ENCODE results near the gene MVB12B. TPM values are rescaled to one million over a fixed set of nuclear protein-coding genes. Genes with fewer than 3 reads are reported as not detected.

MVB12B gene
- total and polyA plus RNA-seq, 2 of the 13 experiments (the other 11 are each of a cell fraction or from before 2014, with no cell fraction given): 12.1 to 30.1 TPM

- TF ChIP-seq SMARCE1 (IDR thresholded peaks at IDR 0.05; ENCODE audit: borderline replicate concordance): no peak
- TF ChIP-seq STAT5B (CRISPR knock-in tag; IDR thresholded peaks at IDR 0.05): no peak
- no peak for TF ChIP-seq ZNF274 (CRISPR knock-in tag; IDR thresholded peaks at IDR 0.05)
- TF ChIP-seq ZNF331 (CRISPR knock-in tag; IDR thresholded peaks at IDR 0.05): no peak
These were observed 30.4 kb downstream of the MVB12B start (continued) for GRCh38 chr9:126357074-126357473.

DNA sequence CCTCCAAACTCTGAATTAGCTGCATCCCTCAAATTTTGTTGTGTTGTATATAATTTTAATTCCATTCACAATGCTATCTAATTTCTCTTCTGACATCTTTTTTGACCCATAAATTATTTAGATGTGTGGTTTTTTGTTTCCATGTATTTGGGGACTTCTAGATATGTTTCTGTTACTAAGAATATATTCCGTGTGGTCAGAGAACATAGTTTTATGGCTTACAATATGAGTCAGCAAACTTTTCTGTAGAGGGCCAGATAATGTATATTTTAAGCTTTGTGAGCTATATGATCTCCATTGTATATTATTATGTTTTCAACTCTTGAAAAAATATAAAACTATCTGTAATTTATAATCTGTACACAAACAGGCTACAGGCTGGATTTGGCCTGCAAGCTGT is 33.4 kb downstream of the MVB12B start:
- H2AFZ ChIP-seq (ENCODE audit: low read length): no peak overlapping the region
- in situ Hi-C loops (cut with HindIII; ENCODE audit: extremely low pct_ligation_motif_present, low pct_unique_long_range_greater_than_20kb): no loop called here
- no peak for TF ChIP-seq KLF16 (CRISPR knock-in tag; IDR thresholded peaks at IDR 0.05)
- TF ChIP-seq CEBPB (IDR thresholded peaks at IDR 0.05; ENCODE audit: borderline replicate concordance, low read depth, low read length): no peak
- no peak for TF ChIP-seq PPARG (CRISPR knock-in tag; conservative IDR thresholded peaks at IDR 0.05)
- no peak for TF ChIP-seq MLLT10 (CRISPR knock-in tag; IDR thresholded peaks at IDR 0.05)
- TF ChIP-seq SMC3 (IDR thresholded peaks at IDR 0.05; ENCODE audit: low read length): no peak
- TF ChIP-seq ONECUT2 (CRISPR knock-in tag; IDR thresholded peaks at IDR 0.05): no peak
- no peak for TF ChIP-seq ZFP36 (IDR thresholded peaks at IDR 0.05; ENCODE audit: borderline replicate concordance, low read depth, low read length, partially characterized antibody)
- TF ChIP-seq DR1 (CRISPR knock-in tag; IDR thresholded peaks at IDR 0.05): no peak
- TF ChIP-seq SNAPC4 (CRISPR knock-in tag; IDR thresholded peaks at IDR 0.05): no peak
- TF ChIP-seq RFXANK (CRISPR knock-in tag; IDR thresholded peaks at IDR 0.05): no peak
- TF ChIP-seq ZFP1 (CRISPR knock-in tag; IDR thresholded peaks at IDR 0.05): no peak
- no peak for TF ChIP-seq MBD4 (IDR thresholded peaks at IDR 0.05; ENCODE audit: borderline replicate concordance, low read length)
- ATAC-seq (no peak), DNase-seq (ENCODE audit: low spot score) (no peak), FAIRE-seq (no peak)
- no peaks in the 10 kb centered on the region for H4K20me1 ChIP-seq (ENCODE audit: insufficient read depth, low read length)
- ChIA-PET CTCF (ENCODE audit: low intra/inter-chr PET ratio, low total read pairs) (no interaction called here), POLR2A (no interaction called here)
- H3K4me1 ChIP-seq (ENCODE audit: insufficient read depth, low read length): no peaks in the 10 kb centered on the region
- H3K36me3 ChIP-seq (replicated peaks in 1 of 2; ENCODE audit: control insufficient read depth in 1 of 2, insufficient read depth in 2 of 2, low read length in 2 of 2): peaks cover 0 to 2% of the 10 kb centered on the region in 2 experiments; a peak in 3 of 5 replicates
- H3K9ac ChIP-seq (ENCODE audit: insufficient read depth, low read depth, low read length): no peak overlapping the region
- H3K79me2 ChIP-seq (ENCODE audit: insufficient read depth, low read length): peaks cover 81% of the 10 kb centered on the region
- H3K27ac ChIP-seq (ENCODE audit: extremely low read length, insufficient read depth, low read length): no peak overlapping the region
- no peak overlapping the region for H3K4me2 ChIP-seq (ENCODE audit: low read depth, low read length)
- no TSS peak for BruUV-seq (replicated peaks)
- H3K9me3 ChIP-seq (ENCODE audit: low read length): peaks cover 12% of the 10 kb centered on the region
- WGBS (ENCODE audit: low lambda C conversion rate): 100% methylated on average over 1 of the region's 1 CpG
- no peak overlapping the region for H3K4me3 ChIP-seq (replicated peaks in 1 of 3; ENCODE audit: insufficient read depth in 1 of 3, low read depth in 2 of 3, low read length in 3 of 3)
- intact Hi-C loops (cut with micrococcal nuclease; ENCODE audit: unreplicated experiment): no loop called here
- no peaks in the 10 kb centered on the region for H3K27me3 ChIP-seq (ENCODE audit: control insufficient read depth in 1 of 2, insufficient read depth in 2 of 2, low read length in 2 of 2)
